ENCODE measurements around the gene GREM2. TPM values are rescaled to one million over a fixed set of nuclear protein-coding genes. Genes with fewer than 3 reads are reported as not detected.

The GREM2 gene
- total and polyA plus RNA-seq, 2 experiments from 2014 or later: 47.8 to 86.5 TPM

DNA sequence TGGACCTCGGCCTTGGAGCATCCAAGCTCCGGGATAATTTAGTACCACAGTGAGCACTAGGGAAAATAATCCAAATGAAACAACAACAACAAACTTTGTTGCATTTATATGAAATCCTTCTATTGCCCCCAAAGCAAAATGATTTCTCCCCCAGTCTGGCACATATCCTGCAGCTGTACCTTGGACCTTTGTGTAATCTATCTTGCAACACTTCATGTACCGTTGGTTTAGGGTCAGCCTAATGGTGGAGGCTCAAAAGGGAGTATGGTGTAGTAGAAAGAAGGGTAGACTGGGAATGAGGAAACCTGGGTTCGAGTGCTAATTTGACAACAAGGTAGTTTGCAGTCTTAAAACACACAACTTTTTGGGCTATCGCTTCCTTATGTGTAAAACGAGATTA, 12.1 kb downstream of the GREM2 start:
- Histone ChIP-seq H3F3A (ENCODE audit: insufficient read depth) (peaks cover 19% of the 10 kb centered on the region), H4K20me1 (ENCODE audit: insufficient read depth) (no peaks in the 10 kb centered on the region), H3K27ac (no peak overlapping the region), H3K4me2 (ENCODE audit: unreplicated experiment) (no peak overlapping the region), H3K4me1 (ENCODE audit: insufficient read depth) (peaks cover 28% of the 10 kb centered on the region), H2AFZ (no peak overlapping the region), H3K4me3 (no peak overlapping the region), H3K27me3 (replicated peaks; ENCODE audit: insufficient read depth) (no peaks in the 10 kb centered on the region), H3K9me2 (ENCODE audit: insufficient read depth) (no peaks in the 10 kb centered on the region), H3K36me3 (ENCODE audit: low read depth) (peaks cover 19% of the 10 kb centered on the region; the same call in 1 of the 2 replicates), H3K79me2 (ENCODE audit: insufficient read depth) (peaks cover 99% of the 10 kb centered on the region), H3K9ac (no peak overlapping the region), H3K9me3 (ENCODE audit: low read depth) (no peaks in the 10 kb centered on the region)
- TF ChIP-seq EZH2phosphoT487 (IDR thresholded peaks at IDR 0.05; ENCODE audit: insufficient read depth, low read depth) (no peak), EZH2 (IDR thresholded peaks at IDR 0.05; ENCODE audit: insufficient read depth, poor library complexity, severe bottlenecking) (no peak)
- no peak for DNase-seq
- in situ Hi-C loops (cut with MboI): no loop called here
- 92 to 94% methylated on average over 6 of the region's 6 CpGs for WGBS, 2 experiments (ENCODE audit: low coverage in 1 of 2, low lambda C conversion rate in 2 of 2, missing lambda C conversion rate in 2 of 2)

DNA sequence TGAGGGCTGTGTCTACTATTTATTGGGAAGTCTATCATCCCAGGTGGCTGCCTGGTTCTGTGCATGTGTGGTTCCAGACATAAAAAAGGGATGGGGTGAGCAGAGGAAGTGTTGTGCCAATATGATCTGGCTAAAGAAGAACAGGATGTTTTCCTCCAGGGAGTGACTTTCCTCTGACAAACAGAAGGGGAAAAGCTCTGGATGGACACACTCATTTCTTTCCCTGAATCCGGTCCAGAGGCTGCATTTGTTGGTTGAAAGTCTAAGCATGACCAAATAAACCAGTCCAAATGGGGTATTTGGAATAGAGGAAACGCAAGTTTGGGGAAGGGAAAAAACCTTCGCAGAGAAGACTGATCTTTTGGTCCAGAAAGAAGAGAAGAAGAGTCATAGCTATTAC, 12.7 kb downstream of the GREM2 start:
- TF ChIP-seq EZH2 (IDR thresholded peaks at IDR 0.05; ENCODE audit: insufficient read depth, poor library complexity, severe bottlenecking): no peak
- TF ChIP-seq EZH2phosphoT487 (IDR thresholded peaks at IDR 0.05; ENCODE audit: insufficient read depth, low read depth): no peak
- Histone ChIP-seq H2AFZ (no peak overlapping the region), H3K9me2 (ENCODE audit: insufficient read depth) (no peaks in the 10 kb centered on the region), H4K20me1 (ENCODE audit: insufficient read depth) (no peaks in the 10 kb centered on the region), H3F3A (ENCODE audit: insufficient read depth) (peaks cover 20% of the 10 kb centered on the region), H3K27ac (no peak overlapping the region), H3K9me3 (ENCODE audit: low read depth) (no peaks in the 10 kb centered on the region), H3K4me2 (ENCODE audit: unreplicated experiment) (no peak overlapping the region), H3K4me1 (ENCODE audit: insufficient read depth) (peaks cover 28% of the 10 kb centered on the region), H3K79me2 (ENCODE audit: insufficient read depth) (peaks cover 99% of the 10 kb centered on the region), H3K27me3 (replicated peaks; ENCODE audit: insufficient read depth) (no peaks in the 10 kb centered on the region), H3K9ac (no peak overlapping the region), H3K36me3 (ENCODE audit: low read depth) (peaks cover 20% of the 10 kb centered on the region; the same call in 1 of the 2 replicates), H3K4me3 (no peak overlapping the region)
- DNase-seq: no peak
- WGBS, 2 experiments (ENCODE audit: low coverage in 1 of 2, low lambda C conversion rate in 2 of 2, missing lambda C conversion rate in 2 of 2): 93 to 94% methylated on average over 3 of the region's 3 CpGs
- in situ Hi-C loops (cut with MboI): no loop called here

DNA sequence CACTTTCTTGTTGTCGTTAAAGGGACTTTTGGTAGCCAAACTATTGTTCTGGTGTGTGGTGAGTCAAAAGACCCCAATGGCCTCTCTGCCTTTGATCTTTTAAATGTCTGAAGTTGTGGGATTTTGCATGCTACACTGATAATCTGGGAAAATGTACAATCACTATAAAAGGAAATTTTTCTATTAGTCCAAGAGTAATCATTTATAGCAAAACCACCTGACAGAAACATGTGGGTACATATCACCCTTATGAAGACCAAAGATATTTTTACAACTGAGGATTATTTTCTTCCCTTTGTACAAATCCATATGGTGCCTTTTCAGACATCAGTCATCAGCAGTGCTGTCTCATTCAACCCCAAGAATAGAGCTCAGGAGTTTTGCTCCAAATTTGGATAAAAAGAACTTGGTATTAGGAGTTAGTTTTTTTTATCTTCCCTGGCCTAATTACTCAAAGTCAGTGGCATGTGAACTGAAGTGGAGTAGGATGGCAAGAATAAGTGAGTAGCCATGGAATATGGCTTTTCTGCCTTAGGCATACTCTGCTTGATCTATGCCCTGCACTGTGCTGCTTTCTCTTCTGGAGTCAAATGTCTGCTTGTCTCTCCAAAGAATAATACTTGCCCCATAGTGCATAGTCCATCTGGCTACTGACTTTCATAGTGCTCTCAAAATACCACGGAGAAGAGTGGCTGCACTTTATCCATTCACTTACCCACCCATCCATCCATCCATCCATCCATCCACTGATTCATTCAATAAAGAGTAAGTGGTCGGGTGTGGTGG, 13.5 kb downstream of the GREM2 start:
- H3K36me3 ChIP-seq (ENCODE audit: low read depth): peaks cover 25% of the 10 kb centered on the region; the same call in 1 of the 2 replicates
- no peak for TF ChIP-seq EZH2 (IDR thresholded peaks at IDR 0.05; ENCODE audit: insufficient read depth, poor library complexity, severe bottlenecking)
- TF ChIP-seq EZH2phosphoT487 (IDR thresholded peaks at IDR 0.05; ENCODE audit: insufficient read depth, low read depth): no peak
- H4K20me1 ChIP-seq (ENCODE audit: insufficient read depth): no peaks in the 10 kb centered on the region
- peaks cover 100% of the 10 kb centered on the region for H3K79me2 ChIP-seq (ENCODE audit: insufficient read depth)
- H3K4me3 ChIP-seq: peak overlapping the region; percentile 54
- H3K27me3 ChIP-seq (replicated peaks; ENCODE audit: insufficient read depth): no peaks in the 10 kb centered on the region
- 70 to 76% methylated on average over 3 of the region's 3 CpGs for WGBS, 2 experiments (ENCODE audit: low coverage in 1 of 2, low lambda C conversion rate in 2 of 2, missing lambda C conversion rate in 2 of 2)
- H3K9ac ChIP-seq: peak overlapping the region; percentile 59; the same call in 1 of the 2 replicates
- no peaks in the 10 kb centered on the region for H3K9me2 ChIP-seq (ENCODE audit: insufficient read depth)
- in situ Hi-C loops (cut with MboI): no loop called here
- peak; percentile 20 for DNase-seq
- peaks cover 28% of the 10 kb centered on the region for H3K4me1 ChIP-seq (ENCODE audit: insufficient read depth)
- H3K27ac ChIP-seq: 0 out of 2 replicates have a peak overlapping the region, but pooled peaks have one; percentile 0
- H3K9me3 ChIP-seq (ENCODE audit: low read depth): no peaks in the 10 kb centered on the region
- peaks cover 24% of the 10 kb centered on the region for H3F3A ChIP-seq (ENCODE audit: insufficient read depth)
- 0 out of 2 replicates have a peak overlapping the region, but pooled peaks have one; percentile 76 for H2AFZ ChIP-seq
- peak overlapping the region; percentile 76 for H3K4me2 ChIP-seq (ENCODE audit: unreplicated experiment)

DNA sequence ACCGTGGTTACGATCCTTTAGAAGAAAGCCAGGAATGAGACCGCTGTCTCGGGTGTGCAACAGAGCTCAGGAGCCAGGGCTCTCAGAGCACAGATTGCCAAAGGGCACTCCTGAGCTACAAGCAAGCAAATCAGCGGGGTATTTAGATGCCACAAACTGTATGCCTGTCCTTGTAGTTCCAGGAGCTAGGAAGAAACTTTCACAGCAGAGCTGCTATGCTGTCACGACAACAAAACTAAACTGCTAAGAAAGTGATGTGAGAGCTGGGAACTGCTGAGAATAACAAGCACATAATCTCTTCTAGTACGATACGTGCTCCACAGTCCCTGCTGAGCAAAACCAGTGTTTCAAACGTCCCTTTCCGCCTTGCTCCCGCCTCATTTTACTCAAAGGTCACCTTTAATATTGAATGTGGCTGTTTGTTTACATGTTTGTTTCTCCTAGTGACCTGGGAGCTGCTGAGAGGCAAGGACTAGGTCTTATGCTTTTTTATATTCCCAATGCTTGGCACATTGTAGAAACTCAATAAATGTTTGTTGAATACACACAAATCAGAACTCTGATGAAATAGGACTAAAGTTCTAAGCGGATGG, 14.7 kb downstream of the GREM2 start:
- H3K4me1 ChIP-seq (ENCODE audit: insufficient read depth): peaks cover 28% of the 10 kb centered on the region
- H3K79me2 ChIP-seq (ENCODE audit: insufficient read depth): peaks cover 100% of the 10 kb centered on the region
- DNase-seq: peak; percentile 54
- H2AFZ ChIP-seq: peak overlapping the region; percentile 76
- 19 to 22% methylated on average over 12 of the region's 12 CpGs for WGBS, 2 experiments (ENCODE audit: low coverage in 1 of 2, low lambda C conversion rate in 2 of 2, missing lambda C conversion rate in 2 of 2)
- no peaks in the 10 kb centered on the region for H4K20me1 ChIP-seq (ENCODE audit: insufficient read depth)
- in situ Hi-C loops (cut with MboI): no loop called here
- peak overlapping the region; percentile 59 for H3K9ac ChIP-seq
- H3K4me2 ChIP-seq (ENCODE audit: unreplicated experiment): peak overlapping the region; percentile 76
- TF ChIP-seq EZH2phosphoT487 (IDR thresholded peaks at IDR 0.05; ENCODE audit: insufficient read depth, low read depth) (no peak), EZH2 (IDR thresholded peaks at IDR 0.05; ENCODE audit: insufficient read depth, poor library complexity, severe bottlenecking) (no peak)
- peak overlapping the region; percentile 54 for H3K4me3 ChIP-seq
- no peaks in the 10 kb centered on the region for H3K27me3 ChIP-seq (replicated peaks; ENCODE audit: insufficient read depth)
- H3K9me2 ChIP-seq (ENCODE audit: insufficient read depth): no peaks in the 10 kb centered on the region
- peak overlapping the region; percentile 41 for H3K27ac ChIP-seq
- H3K9me3 ChIP-seq (ENCODE audit: low read depth): no peaks in the 10 kb centered on the region
- peaks cover 28% of the 10 kb centered on the region for H3K36me3 ChIP-seq (ENCODE audit: low read depth)
- H3F3A ChIP-seq (ENCODE audit: insufficient read depth): peaks cover 28% of the 10 kb centered on the region
